Chondrocyte (in vitro differentiated cells): Measurements from ENCODE around the gene NTSR1. TPM values are rescaled to one million over a fixed set of nuclear protein-coding genes. Genes with fewer than 3 reads are reported as not detected.

Source experiments
- DNase-seq: peaks from one replicate; pipeline ENCODE4 v3.0.0; 2021; ENCODE audit warnings: mixed read lengths, low spot score
- H3K27ac Mint-ChIP-seq: one replicate; pipeline ENCODE4 v1.8.0; 2021; ENCODE audit warnings: mild to moderate bottlenecking, moderate library complexity, mixed read lengths; ENCODE audit not compliant: unreplicated experiment
- H3K27me3 Mint-ChIP-seq: 2 replicates; pipeline ENCODE4 v1.8.0; 2021; ENCODE audit warnings: low read depth, mixed read lengths
- H3K36me3 Mint-ChIP-seq: 2 replicates; pipeline ENCODE4 v1.8.0; 2021; ENCODE audit warnings: low read depth, mixed read lengths
- H3K4me1 Mint-ChIP-seq: 2 replicates; pipeline ENCODE4 v1.8.0; 2021; ENCODE audit warnings: low read depth, mild to moderate bottlenecking, mixed read lengths
- H3K4me3 Mint-ChIP-seq: one replicate; pipeline ENCODE4 v1.8.0; 2021; ENCODE audit warnings: mild to moderate bottlenecking, moderate library complexity, mixed read lengths; ENCODE audit not compliant: unreplicated experiment
- H3K9me3 Mint-ChIP-seq: 2 replicates; pipeline ENCODE4 v1.8.0; 2021; ENCODE audit warnings: low read depth, mixed read lengths
- total RNA-seq: library from RNA; stranded (reverse); gene quantifications from 3 replicates; pipeline ENCODE4 v1.2.1, GENCODE V29; 2021
- TF ChIP-seq, protein P1 (sequence below): fragments of 200-600 bp; sonication (generic); IDR thresholded peaks from 2 replicates; pipeline ENCODE4 v1.5.0; 2021; ENCODE audit warnings: antibody characterized with exemption, mild to moderate bottlenecking, moderate library complexity

Gene NTSR1
- total RNA-seq, 1 donor from 2014 or later, result not detected

DNA sequence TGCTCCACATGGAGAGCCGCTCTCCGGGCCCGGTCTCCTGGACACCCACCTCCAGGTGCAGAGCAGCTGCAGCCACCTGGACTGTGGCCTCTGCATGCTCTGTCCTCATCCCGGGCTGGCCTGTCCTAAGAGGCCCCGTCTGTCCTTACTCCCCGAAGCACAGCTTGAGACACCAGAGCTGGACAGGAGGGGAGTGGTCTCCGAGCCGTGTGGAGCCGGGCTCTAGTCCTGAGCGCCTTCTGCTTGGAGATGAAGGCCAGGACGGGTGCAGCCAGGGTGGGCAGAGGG is 6.7 kb upstream of the NTSR1 start:
- H3K4me3 Mint-ChIP-seq, result no peak overlapping the region
- H3K4me1 Mint-ChIP-seq, result peaks cover 18% of the 10 kb centered on the region
- no peak for DNase-seq
- no peaks in the 10 kb centered on the region for H3K9me3 Mint-ChIP-seq
- no peaks in the 10 kb centered on the region for H3K36me3 Mint-ChIP-seq
- no peak overlapping the region for H3K27ac Mint-ChIP-seq
- H3K27me3 Mint-ChIP-seq, result peaks cover 16% of the 10 kb centered on the region
- TF ChIP-seq, protein P1, sequence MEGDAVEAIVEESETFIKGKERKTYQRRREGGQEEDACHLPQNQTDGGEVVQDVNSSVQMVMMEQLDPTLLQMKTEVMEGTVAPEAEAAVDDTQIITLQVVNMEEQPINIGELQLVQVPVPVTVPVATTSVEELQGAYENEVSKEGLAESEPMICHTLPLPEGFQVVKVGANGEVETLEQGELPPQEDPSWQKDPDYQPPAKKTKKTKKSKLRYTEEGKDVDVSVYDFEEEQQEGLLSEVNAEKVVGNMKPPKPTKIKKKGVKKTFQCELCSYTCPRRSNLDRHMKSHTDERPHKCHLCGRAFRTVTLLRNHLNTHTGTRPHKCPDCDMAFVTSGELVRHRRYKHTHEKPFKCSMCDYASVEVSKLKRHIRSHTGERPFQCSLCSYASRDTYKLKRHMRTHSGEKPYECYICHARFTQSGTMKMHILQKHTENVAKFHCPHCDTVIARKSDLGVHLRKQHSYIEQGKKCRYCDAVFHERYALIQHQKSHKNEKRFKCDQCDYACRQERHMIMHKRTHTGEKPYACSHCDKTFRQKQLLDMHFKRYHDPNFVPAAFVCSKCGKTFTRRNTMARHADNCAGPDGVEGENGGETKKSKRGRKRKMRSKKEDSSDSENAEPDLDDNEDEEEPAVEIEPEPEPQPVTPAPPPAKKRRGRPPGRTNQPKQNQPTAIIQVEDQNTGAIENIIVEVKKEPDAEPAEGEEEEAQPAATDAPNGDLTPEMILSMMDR, result no peak

DNA sequence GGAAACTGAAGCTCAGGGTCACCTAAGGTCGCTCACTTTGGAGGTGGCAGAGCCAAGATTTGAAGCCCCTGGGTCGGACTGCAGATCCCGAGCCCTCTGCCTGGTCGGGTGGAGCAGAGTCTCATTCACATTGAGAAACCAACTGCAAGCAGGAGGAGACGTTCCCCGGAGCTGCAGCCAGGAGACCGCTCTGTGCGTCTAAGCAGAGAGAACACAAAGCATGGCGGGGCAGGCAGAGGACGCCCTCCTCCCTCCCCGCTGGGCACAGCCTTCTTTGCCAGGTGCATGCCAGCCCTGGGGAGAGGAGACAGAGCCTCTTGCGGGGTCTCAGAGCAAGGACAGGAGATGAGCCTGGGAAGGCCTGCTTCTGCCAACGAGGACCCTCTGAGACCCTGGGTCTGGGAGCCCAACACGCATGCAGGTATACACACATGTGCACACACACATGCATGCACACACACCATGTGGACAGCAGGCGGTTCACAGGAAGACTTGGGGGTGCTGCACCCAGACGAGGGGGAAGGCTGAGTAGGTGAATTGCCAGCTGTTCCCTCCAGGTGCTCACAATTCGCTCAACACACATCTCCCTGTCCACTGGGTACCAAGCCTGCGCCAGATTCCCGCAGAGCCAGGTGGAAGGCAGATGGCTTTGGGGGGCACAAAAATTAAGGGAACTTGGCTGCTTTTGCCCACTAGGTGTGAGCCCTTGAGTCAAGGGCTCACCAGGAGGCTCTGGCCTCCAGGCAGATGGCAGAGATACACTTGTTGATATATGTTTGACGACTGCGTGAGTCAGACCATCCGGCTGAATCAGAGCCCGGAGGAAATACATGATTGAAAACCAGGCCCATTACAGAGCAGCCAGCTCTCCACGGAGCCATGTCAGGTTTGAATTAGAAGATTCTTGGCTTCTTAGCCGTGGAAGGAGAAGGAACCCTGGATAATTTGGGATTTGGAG is 5.5 kb upstream of the NTSR1 start:
- Mint-ChIP-seq H3K9me3 (no peaks in the 10 kb centered on the region), H3K4me1 (peaks cover 18% of the 10 kb centered on the region), H3K4me3 (no peak overlapping the region), H3K27me3 (peaks cover 16% of the 10 kb centered on the region), H3K27ac (peak overlapping the region; percentile 87), H3K36me3 (no peaks in the 10 kb centered on the region)
- TF ChIP-seq, protein P1, result peak; percentile 45
- peak; percentile 79 for DNase-seq

DNA sequence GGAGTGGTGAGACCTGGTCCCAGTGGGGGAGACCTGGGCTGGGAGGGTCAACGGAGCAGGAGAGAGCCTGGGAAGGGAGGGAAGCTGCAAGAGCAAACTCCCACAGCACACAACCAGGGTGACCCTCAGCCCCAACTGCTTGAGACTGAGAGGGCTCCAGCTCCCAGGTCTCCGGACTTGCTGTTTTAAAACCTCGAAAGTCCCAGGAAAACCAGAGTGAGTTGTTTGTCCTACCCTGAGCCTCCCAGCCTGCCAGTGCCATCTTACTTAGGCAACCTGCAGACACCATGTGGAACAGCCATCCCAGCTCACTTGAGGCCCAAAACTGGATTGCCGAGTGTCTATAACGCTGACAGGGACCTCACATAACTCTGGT is 4.8 kb upstream of the NTSR1 start:
- Mint-ChIP-seq H3K36me3 (no peaks in the 10 kb centered on the region), H3K9me3 (no peaks in the 10 kb centered on the region), H3K27ac (peak overlapping the region; percentile 87), H3K4me1 (peaks cover 18% of the 10 kb centered on the region), H3K27me3 (peaks cover 17% of the 10 kb centered on the region), H3K4me3 (no peak overlapping the region)
- TF ChIP-seq, protein P1, result no peak
- DNase-seq, result peak; percentile 42

DNA sequence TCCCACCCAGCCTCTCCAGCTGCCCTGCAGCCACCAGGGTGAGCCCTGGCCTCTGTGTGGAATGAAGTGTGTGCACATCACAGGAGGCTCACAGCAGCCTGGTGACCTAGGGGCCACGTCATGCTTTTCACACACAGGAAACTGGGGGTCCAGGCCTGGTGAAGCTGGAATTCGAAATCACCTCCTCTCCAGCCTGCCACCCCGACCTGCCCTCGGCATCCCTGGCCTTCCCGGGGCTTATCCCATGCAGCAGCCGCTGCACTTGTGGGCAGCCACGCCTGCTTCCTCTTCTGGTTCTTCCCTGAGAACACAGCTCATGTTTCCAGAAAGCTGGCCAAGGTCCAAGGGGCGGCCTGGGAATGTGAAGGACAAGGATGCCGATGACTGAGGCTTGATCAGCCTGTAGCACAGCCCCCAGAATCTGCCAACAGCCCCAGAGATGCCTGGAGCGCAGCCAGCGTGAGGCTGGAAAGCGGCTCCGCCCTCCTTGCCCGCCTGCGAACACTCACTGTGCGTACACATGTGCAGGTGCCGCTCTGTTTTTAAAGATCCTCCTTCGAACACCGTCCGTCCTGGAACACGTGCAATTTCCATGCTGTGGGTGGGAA is 4.2 kb upstream of the NTSR1 start:
- peaks cover 17% of the 10 kb centered on the region for H3K27me3 Mint-ChIP-seq
- H3K27ac Mint-ChIP-seq, result no peak overlapping the region
- H3K36me3 Mint-ChIP-seq, result no peaks in the 10 kb centered on the region
- H3K4me1 Mint-ChIP-seq, result peaks cover 18% of the 10 kb centered on the region
- no peak for DNase-seq
- H3K4me3 Mint-ChIP-seq, result no peak overlapping the region
- H3K9me3 Mint-ChIP-seq, result no peaks in the 10 kb centered on the region
- TF ChIP-seq, protein P1, result no peak

DNA sequence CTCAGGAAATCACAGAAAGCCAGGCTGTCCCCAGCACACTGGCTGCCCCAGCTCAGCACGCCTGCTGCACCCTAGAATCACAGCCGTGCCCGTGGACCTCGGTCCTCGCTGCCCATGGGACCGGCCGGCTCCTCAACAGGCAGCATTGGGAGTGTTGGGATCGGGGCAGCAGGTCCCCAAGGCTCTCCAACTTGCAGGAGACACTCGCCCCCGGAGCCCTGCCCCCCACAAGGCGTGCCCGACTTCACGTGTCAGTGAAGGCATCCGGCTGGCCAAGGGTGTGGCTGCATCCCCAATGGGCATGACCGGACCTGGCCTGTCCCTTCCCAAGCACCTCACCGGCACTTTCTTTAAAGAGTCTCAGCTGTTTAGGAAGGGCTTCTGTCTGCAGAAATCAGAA is 3.0 kb upstream of the NTSR1 start:
- no peaks in the 10 kb centered on the region for H3K9me3 Mint-ChIP-seq
- H3K27ac Mint-ChIP-seq, result no peak overlapping the region
- no peaks in the 10 kb centered on the region for H3K36me3 Mint-ChIP-seq
- peaks cover 18% of the 10 kb centered on the region for H3K4me1 Mint-ChIP-seq
- H3K4me3 Mint-ChIP-seq, result no peak overlapping the region
- peaks cover 28% of the 10 kb centered on the region for H3K27me3 Mint-ChIP-seq
- no peak for DNase-seq
- TF ChIP-seq, protein P1, result no peak
